Transverse colon (tissue), 4 donors: Measurements from ENCODE around the gene CALHM3. TPM values are rescaled to one million over a fixed set of nuclear protein-coding genes. Genes with fewer than 3 reads are reported as not detected.

Experiments used
- DNase-seq: peaks from one replicate; pipeline ENCODE4 v3.0.0-alpha.2; 2019
- H3K27ac ChIP-seq, 4 donors: fragments of 200-600 bp; sonication (generic); 2 replicates each; pipeline ENCODE4 v1.5.1; 2016 to 2018; ENCODE audit warnings: inconsistent platforms in 4 of 4
- H3K27me3 ChIP-seq: fragments of 200-600 bp; sonication (generic); 2 replicates; pipeline ENCODE4 v1.5.1; 2017; ENCODE audit warnings: inconsistent platforms
- H3K36me3 ChIP-seq, 4 donors: fragments of 200-600 bp; sonication (generic); 2 replicates each; pipeline ENCODE4 v1.5.1; 2017 to 2019; ENCODE audit warnings: inconsistent platforms in 4 of 4
- H3K4me1 ChIP-seq, 4 donors: fragments of 200-600 bp; sonication (generic); 2 replicates each; pipeline ENCODE4 v1.5.1; 2017 to 2020; ENCODE audit warnings: inconsistent platforms in 4 of 4
- H3K4me3 ChIP-seq, 4 donors: fragments of 200-600 bp; sonication (generic); 1 replicate in 1 of 4; 2 replicates in 3 of 4; pipeline versions ENCODE4 v1.5.1 to v1.6.1; 2017 to 2019; ENCODE audit warnings: inconsistent platforms in 4 of 4
- H3K9me3 ChIP-seq, 2 donors: fragments of 200-600 bp; sonication (generic); 2 replicates each; pipeline ENCODE4 v1.5.1; 2017 to 2019; ENCODE audit warnings: inconsistent platforms in 2 of 2
- EP300 ChIP-seq: sonication (generic); formaldehyde crosslinking; IDR thresholded peaks from one replicate; pipeline ENCODE4 v1.6.1; 2017; ENCODE audit warnings: antibody characterized with exemption, low read depth
- POLR2A ChIP-seq: fragments of 450-650 bp; IDR thresholded peaks from one replicate; pipeline ENCODE4 v1.6.1; 2016; ENCODE audit warnings: antibody characterized with exemption, mild to moderate bottlenecking, moderate library complexity
- POLR2AphosphoS5 ChIP-seq, 3 donors: sonication (generic); formaldehyde crosslinking; IDR thresholded peaks; one replicate each; pipeline ENCODE4 v1.6.1; 2016; ENCODE audit warnings: antibody characterized with exemption in 3 of 3
- WGBS, 2 donors: methylation state at CpG; one replicate each; pipeline ENCODE4 v1.1.5; 2018; ENCODE audit warnings: low coverage in 1 of 2; 5-methylcytosine and 5-hydroxymethylcytosine counted together
- in situ Hi-C, 4 donors: fragments of 200-750 bp; cut with MboI; loops; one replicate each; pipeline versions ENCODE4 v1.15.0 to v1.15.1; 2017; ENCODE audit warnings: low sequenced_read_pairs in 3 of 4, low pct_ligation_motif_present in 1 of 4, low pct_unique_long_range_greater_than_20kb in 1 of 4
- intact Hi-C: fragments of 100-400 bp; cut with DNase I; formaldehyde crosslinking; loops from one replicate; pipeline ENCODE4 v1.15.1; 2023; ENCODE audit warnings: low total_unique reads
- total RNA-seq, 4 donors: library from RNA; depleted of rRNA; stranded (reverse); fragments of >200 nt; gene quantifications; one replicate each; pipeline ENCODE4 v1.1.0, GENCODE V29; 2016
- TF ChIP-seq, protein P1 (sequence below), 5 experiments: fragments of 200-600 bp in 3 of 5; fragments of 450-650 bp in 2 of 5; sonication (generic) in 3 of 5; IDR thresholded peaks; 1 replicate in 2 of 5; 2 replicates in 3 of 5; pipeline ENCODE4 v1.5.1; 2016 to 2017; ENCODE audit warnings: antibody characterized with exemption in 5 of 5, inconsistent platforms in 3 of 5, mild to moderate bottlenecking in 2 of 5, moderate library complexity in 1 of 5

CALHM3 gene
- total RNA-seq, 4 donors from 2014 or later: not detected

DNA sequence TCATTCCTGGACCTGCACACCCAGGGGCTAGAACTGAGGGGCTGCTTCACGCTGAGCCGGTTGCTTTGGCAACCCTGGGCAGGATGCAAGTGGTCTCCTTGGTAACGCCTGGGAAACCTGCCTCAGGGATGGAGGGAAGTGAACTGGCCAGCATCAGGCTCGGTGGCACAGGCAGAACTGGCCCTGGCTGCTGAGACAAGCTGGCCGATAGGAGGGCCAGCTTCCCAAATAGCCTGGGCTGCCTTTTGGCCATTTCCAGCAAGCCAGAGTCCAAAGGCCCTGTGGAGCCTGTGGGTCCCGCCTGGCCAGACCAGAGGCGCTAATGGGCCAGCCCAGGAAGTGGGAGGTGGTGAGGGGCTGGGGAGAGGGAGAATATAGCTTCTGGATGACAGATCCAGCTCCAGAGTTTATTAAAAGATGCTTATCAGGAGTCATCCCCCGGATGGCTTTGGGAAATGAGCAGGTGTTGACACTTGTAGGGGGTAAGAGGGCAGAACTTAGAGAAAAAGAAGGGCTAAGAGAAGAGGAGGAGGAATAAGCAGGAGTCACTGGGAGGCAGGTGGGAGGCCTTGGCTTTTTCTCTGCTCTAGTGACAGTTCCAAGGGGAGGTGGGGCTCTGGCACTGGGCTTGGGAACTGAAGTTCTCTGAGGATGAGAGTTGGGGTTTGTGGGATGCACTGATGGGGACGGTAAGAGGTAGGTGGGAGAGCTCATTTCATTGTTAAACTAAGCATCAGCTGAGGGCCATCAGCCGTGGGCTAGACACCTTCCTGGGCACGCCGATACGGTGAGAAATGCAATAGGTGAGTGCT lies 24.0 kb upstream of the CALHM3 start:
- DNase-seq: no peak
- H3K27ac ChIP-seq: no peak overlapping the region

DNA sequence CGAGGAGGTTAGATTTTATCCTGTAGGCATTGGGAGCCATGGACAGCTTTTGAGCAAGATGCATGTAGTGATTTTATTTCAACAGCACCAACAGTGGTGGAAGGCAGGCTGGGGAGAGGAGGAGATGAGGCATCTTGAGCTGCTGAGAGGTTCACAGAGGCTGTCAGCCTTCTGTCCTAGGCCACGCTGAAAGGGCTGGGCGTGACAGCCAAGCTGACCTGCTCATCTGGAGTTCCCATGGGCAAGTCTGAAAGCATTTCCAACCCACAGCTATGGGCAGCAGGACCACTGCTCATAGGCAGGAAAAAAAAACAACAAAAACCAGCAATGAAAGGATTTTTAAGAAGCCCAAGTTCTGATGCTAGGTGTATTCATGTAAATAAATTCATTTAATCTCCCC lies 22.1 kb upstream of the CALHM3 start:
- H3K4me1 ChIP-seq: no peaks in the 10 kb centered on the region
- H3K36me3 ChIP-seq: no peaks in the 10 kb centered on the region
- WGBS, 2 donors: 100% methylated on average over 1 to 3 of the region's 3 CpGs
- intact Hi-C loops: no loop called here
- H3K27me3 ChIP-seq: peaks cover 11% of the 10 kb centered on the region
- DNase-seq: no peak
- no peak overlapping the region for H3K27ac ChIP-seq
- TF ChIP-seq, protein P1, sequence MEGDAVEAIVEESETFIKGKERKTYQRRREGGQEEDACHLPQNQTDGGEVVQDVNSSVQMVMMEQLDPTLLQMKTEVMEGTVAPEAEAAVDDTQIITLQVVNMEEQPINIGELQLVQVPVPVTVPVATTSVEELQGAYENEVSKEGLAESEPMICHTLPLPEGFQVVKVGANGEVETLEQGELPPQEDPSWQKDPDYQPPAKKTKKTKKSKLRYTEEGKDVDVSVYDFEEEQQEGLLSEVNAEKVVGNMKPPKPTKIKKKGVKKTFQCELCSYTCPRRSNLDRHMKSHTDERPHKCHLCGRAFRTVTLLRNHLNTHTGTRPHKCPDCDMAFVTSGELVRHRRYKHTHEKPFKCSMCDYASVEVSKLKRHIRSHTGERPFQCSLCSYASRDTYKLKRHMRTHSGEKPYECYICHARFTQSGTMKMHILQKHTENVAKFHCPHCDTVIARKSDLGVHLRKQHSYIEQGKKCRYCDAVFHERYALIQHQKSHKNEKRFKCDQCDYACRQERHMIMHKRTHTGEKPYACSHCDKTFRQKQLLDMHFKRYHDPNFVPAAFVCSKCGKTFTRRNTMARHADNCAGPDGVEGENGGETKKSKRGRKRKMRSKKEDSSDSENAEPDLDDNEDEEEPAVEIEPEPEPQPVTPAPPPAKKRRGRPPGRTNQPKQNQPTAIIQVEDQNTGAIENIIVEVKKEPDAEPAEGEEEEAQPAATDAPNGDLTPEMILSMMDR (IDR thresholded peaks at IDR 0.05): no peak
- TF ChIP-seq POLR2AphosphoS5 (IDR thresholded peaks at IDR 0.05): no peak
- TF ChIP-seq POLR2A: no peak
- TF ChIP-seq EP300: no peak
- in situ Hi-C loops: no loop called here
- no peak overlapping the region for H3K4me3 ChIP-seq
- no peaks in the 10 kb centered on the region for H3K9me3 ChIP-seq

More for the DNA sequence above, 24.0 kb upstream of the CALHM3 start:
- 67 to 85% methylated on average over 1 to 12 of the region's 13 CpGs for WGBS, 2 donors
- intact Hi-C loops: no loop called here
- Histone ChIP-seq H3K4me3 (no peak overlapping the region), H3K9me3 (no peaks in the 10 kb centered on the region), H3K27me3 (peaks cover 9% of the 10 kb centered on the region), H3K4me1 (peaks cover 0 to 7% (median 0%) of the 10 kb centered on the region in 4 donors), H3K36me3 (no peaks in the 10 kb centered on the region)
- TF ChIP-seq POLR2AphosphoS5 (IDR thresholded peaks at IDR 0.05): no peak
- no peak for TF ChIP-seq POLR2A
- TF ChIP-seq, protein P1 (IDR thresholded peaks at IDR 0.05): no peak
- TF ChIP-seq EP300: no peak
- in situ Hi-C loops: no loop called here

DNA sequence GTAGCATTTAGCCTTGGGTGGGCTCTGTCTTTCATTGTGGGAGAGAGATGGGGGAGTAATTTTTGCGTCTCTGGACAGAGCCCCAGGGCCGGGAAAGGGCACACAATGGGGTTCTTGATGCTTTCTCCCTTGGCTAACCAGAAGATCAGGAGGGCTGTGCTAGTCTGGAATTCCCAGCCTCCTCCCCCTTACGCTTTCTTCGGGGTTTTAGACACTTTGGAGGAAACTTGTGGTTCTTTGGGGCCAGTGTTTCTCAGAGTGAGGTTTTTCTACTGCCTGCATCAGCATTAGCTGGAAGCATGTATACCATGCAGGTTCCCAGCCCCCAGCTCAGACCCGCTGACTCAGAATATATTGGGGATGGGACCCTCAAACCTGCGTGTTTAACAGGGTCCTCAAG lies 21.4 kb upstream of the CALHM3 start:
- WGBS, 2 donors: 72% methylated on average over 6 of the region's 6 CpGs; no CpG with 5 or more reads in 1 of the 2 donors
- Histone ChIP-seq H3K27ac (no peak overlapping the region), H3K9me3 (no peaks in the 10 kb centered on the region), H3K27me3 (peaks cover 18% of the 10 kb centered on the region), H3K4me3 (no peak overlapping the region), H3K4me1 (no peaks in the 10 kb centered on the region), H3K36me3 (no peaks in the 10 kb centered on the region)
- DNase-seq: no peak
- intact Hi-C loops: no loop called here
- in situ Hi-C loops: no loop called here
- no peak for TF ChIP-seq POLR2AphosphoS5 (IDR thresholded peaks at IDR 0.05)
- TF ChIP-seq EP300: no peak
- TF ChIP-seq POLR2A: no peak
- TF ChIP-seq, protein P1 (IDR thresholded peaks at IDR 0.05): no peak

DNA sequence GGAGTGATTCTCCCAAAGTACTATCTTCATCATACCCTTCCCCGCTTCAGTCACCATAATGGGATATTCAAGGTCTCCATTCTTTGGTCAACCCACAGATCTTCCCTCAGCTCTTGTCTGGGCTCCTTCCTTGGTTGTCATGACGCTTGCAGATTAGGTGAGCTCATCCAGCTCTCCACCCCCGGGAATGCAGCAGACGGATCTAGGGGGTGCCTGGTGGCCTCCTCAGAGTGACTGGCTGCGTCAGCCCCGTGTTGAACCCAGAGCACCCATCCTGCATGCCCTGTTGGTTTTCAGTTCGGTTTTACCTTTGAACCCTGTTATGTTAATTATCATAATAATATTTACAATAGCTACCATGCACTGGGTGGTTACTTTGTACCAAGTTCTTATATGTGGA lies 20.8 kb upstream of the CALHM3 start:
- Histone ChIP-seq H3K27me3 (peaks cover 24% of the 10 kb centered on the region), H3K4me1 (no peaks in the 10 kb centered on the region), H3K36me3 (no peaks in the 10 kb centered on the region), H3K9me3 (no peaks in the 10 kb centered on the region), H3K27ac (no peak overlapping the region), H3K4me3 (no peak overlapping the region)
- 65 to 68% methylated on average over 6 to 7 of the region's 7 CpGs for WGBS, 2 donors
- intact Hi-C loops (no loop called here), in situ Hi-C loops (no loop called here)
- no peak for DNase-seq
- TF ChIP-seq, protein P1 (IDR thresholded peaks at IDR 0.05): no peak
- TF ChIP-seq EP300 (no peak), POLR2A (no peak), POLR2AphosphoS5 (IDR thresholded peaks at IDR 0.05) (no peak)
